HepG2 (cell line): Measurements from ENCODE around the gene OR4D9. TPM values are rescaled to one million over a fixed set of nuclear protein-coding genes. Genes with fewer than 3 reads are reported as not detected.
A peak's percentile ranks its signal among the peaks of the same experiment; 100 is the strongest.

Source experiments
- ATAC-seq: fragments of 200-7000 bp; cut with Tn5 transposase; 3 replicates; pipeline ENCODE4 v1.9.1; 2020; ENCODE audit warnings: mild to moderate bottlenecking, moderate library complexity
- BruUV-seq: library from RNA; stranded (reverse); fragments of 400-500 nt; replicated peaks from 2 replicates; lab custom pipeline; 2021; lab: Mats Ljungman, UMichigan
- CTCF ChIA-PET: fragments of 300-600 bp; formaldehyde crosslinking; extraction: SDS; loops from one replicate; lab custom pipeline; 2021; ENCODE audit warnings: low total read pairs, inconsistent platforms, low intra/inter-chr PET ratio; lab: Yijun Ruan, JAX
- POLR2A ChIA-PET: fragments of 350-600 bp; sonication (Branson Sonifier 250); formaldehyde crosslinking; loops from one replicate; lab custom pipeline; 2020; ENCODE audit warnings: antibody characterized with exemption, inconsistent platforms; lab: Yijun Ruan, JAX
- DNase-seq: peaks from one replicate; pipeline ENCODE4 v3.0.0-alpha.2; 2015; ENCODE audit warnings: low spot score
- FAIRE-seq: peaks from 3 replicates; lab custom pipeline; 2011; peaks lifted over from hg19 to GRCh38; lab: Jason Lieb, UNC
- H2AFZ ChIP-seq: one replicate; pipeline ENCODE4 v1.6.1; 2011; ENCODE audit warnings: low read length, inconsistent platforms
- H3K27ac ChIP-seq: fragments of 300-600 bp; 3 replicates; pipeline ENCODE4 v1.8.0; 2011; ENCODE audit warnings: mixed run types, mild to moderate bottlenecking, mixed read lengths, low read length, inconsistent platforms; ENCODE audit not compliant: insufficient read depth; ENCODE audit errors: extremely low read length
- H3K27me3 ChIP-seq, 2 experiments: fragments of 200-600 bp in 1 of 2; 2 replicates in 1 of 2; 3 replicates in 1 of 2; pipeline versions ENCODE4 v1.6.0 to v1.8.0; 2011; ENCODE audit warnings: low read length in 2 of 2, mild to moderate bottlenecking in 2 of 2, moderate library complexity in 2 of 2, inconsistent platforms in 1 of 2; ENCODE audit not compliant: insufficient read depth in 2 of 2, control insufficient read depth in 1 of 2
- H3K36me3 ChIP-seq, 2 experiments: fragments of 200-600 bp in 1 of 2; replicated peaks in 1 of 2; 2 replicates in 1 of 2; 3 replicates in 1 of 2; pipeline versions ENCODE4 v1.5.1 to v1.8.0; 2011; ENCODE audit warnings: low read length in 2 of 2, inconsistent platforms in 1 of 2; ENCODE audit not compliant: insufficient read depth in 2 of 2, control insufficient read depth in 1 of 2
- H3K4me1 ChIP-seq: 2 replicates; pipeline ENCODE4 v1.5.1; 2012; ENCODE audit warnings: low read length, inconsistent platforms; ENCODE audit not compliant: insufficient read depth
- H3K4me2 ChIP-seq: 2 replicates; pipeline ENCODE4 v1.6.0; 2011; ENCODE audit warnings: low read depth, low read length, inconsistent platforms
- H3K4me3 ChIP-seq, 3 experiments: fragments of 200-600 bp in 1 of 3; sonication (generic), shearing (Covaris generic) in 1 of 3; replicated peaks in 1 of 3; 2 replicates each; pipeline ENCODE4 v1.5.1; 2011 to 2016; ENCODE audit warnings: low read length in 3 of 3, inconsistent platforms in 2 of 3, low read depth in 2 of 3, mild to moderate bottlenecking in 2 of 3, control low read depth in 1 of 3, mixed read lengths in 1 of 3; ENCODE audit not compliant: insufficient read depth in 1 of 3
- H3K79me2 ChIP-seq: one replicate; pipeline ENCODE4 v1.6.1; 2011; ENCODE audit warnings: low read length, inconsistent platforms; ENCODE audit not compliant: insufficient read depth
- H3K9ac ChIP-seq: 2 replicates; pipeline ENCODE4 v1.6.0; 2011; ENCODE audit warnings: mild to moderate bottlenecking, low read depth, low read length, inconsistent platforms; ENCODE audit not compliant: insufficient read depth
- H3K9me3 ChIP-seq: 2 replicates; pipeline ENCODE4 v1.5.1; 2012; ENCODE audit warnings: mild to moderate bottlenecking, low read length
- H4K20me1 ChIP-seq: 2 replicates; pipeline ENCODE4 v1.6.0; 2011; ENCODE audit warnings: inconsistent platforms, mild to moderate bottlenecking, low read length, moderate library complexity; ENCODE audit not compliant: insufficient read depth
- FOXP1 ChIP-seq, 2 experiments: fragments of 450-650 bp in 1 of 2; IDR thresholded peaks; 2 replicates each; pipeline ENCODE4 v1.6.1; 2017 to 2018; ENCODE audit warnings: antibody characterized with exemption in 1 of 2
- NPAS2 ChIP-seq: sonication (generic); formaldehyde crosslinking; IDR thresholded peaks from 2 replicates; pipeline ENCODE4 v1.8.0; 2022; ENCODE audit warnings: mild to moderate bottlenecking, missing genetic modification reagents, borderline replicate concordance
- PTBP1 ChIP-seq: fragments of 200-400 bp; formaldehyde crosslinking; IDR thresholded peaks from 2 replicates; pipeline ENCODE4 v1.6.1; 2018; ENCODE audit warnings: low read length, low read depth; ENCODE audit not compliant: poor library complexity, severe bottlenecking
- ZBTB38 ChIP-seq: sonication (generic); formaldehyde crosslinking; IDR thresholded peaks from 2 replicates; pipeline ENCODE4 v1.5.1; 2020; ENCODE audit warnings: mild to moderate bottlenecking, missing genetic modification reagents
- ZKSCAN1 ChIP-seq: fragments of 150-350 bp; IDR thresholded peaks from 2 replicates; pipeline ENCODE4 v1.6.1; 2014; ENCODE audit warnings: low read length
- ZNF260 ChIP-seq: sonication (generic); formaldehyde crosslinking; IDR thresholded peaks from 2 replicates; pipeline ENCODE4 v1.4.0; 2020; ENCODE audit warnings: missing genetic modification reagents, low read depth, mild to moderate bottlenecking, borderline replicate concordance
- WGBS: methylation state at CpG from one replicate; pipeline ENCODE4 v1.1.6; 2017; ENCODE audit warnings: low lambda C conversion rate; 5-methylcytosine and 5-hydroxymethylcytosine counted together
- in situ Hi-C: cut with HindIII; loops from 2 replicates; pipeline ENCODE4 v1.10.0; 2017; ENCODE audit warnings: low pct_unique_long_range_greater_than_20kb; ENCODE audit not compliant: extremely low pct_ligation_motif_present
- intact Hi-C: fragments of 100-400 bp; cut with micrococcal nuclease; formaldehyde crosslinking; loops from one replicate; pipeline ENCODE4 v1.10.0; 2022; ENCODE audit not compliant: unreplicated experiment
- polyA plus RNA-seq, 8 experiments: library from polyadenylated mRNA; depleted of rRNA in 3 of 8; stranded (reverse) in 7 of 8; unstranded in 1 of 8; fragments of >200 nt; fragmentation: Illumina TruSeq in 4 of 8; extraction: Trizol in 4 of 8; gene quantifications; 2 replicates each; pipeline versions ENCODE4 v1.2.1 to v1.2.3, GENCODE V29; 2011 to 2016; ENCODE audit warnings: low read depth in 4 of 8, missing spikeins in 1 of 8, mixed read lengths in 1 of 8; ENCODE audit not compliant: insufficient read depth in 1 of 8
- total RNA-seq, 5 experiments: library from RNA; depleted of rRNA; stranded (reverse); fragments of >200 nt; fragmentation: Illumina TruSeq; extraction: Trizol; gene quantifications; 2 replicates each; pipeline ENCODE4 v1.2.3, GENCODE V29; 2016; ENCODE audit warnings: low read depth in 1 of 5
- TF ChIP-seq, protein P1 (sequence below): sonication (generic); formaldehyde crosslinking; IDR thresholded peaks from 2 replicates; pipeline ENCODE4 v1.4.0; 2020; ENCODE audit warnings: missing genetic modification reagents

The OR4D9 gene
- total and polyA plus RNA-seq, 2 of the 13 experiments (the other 11 are each of a cell fraction or from before 2014, with no cell fraction given) = not detected

DNA sequence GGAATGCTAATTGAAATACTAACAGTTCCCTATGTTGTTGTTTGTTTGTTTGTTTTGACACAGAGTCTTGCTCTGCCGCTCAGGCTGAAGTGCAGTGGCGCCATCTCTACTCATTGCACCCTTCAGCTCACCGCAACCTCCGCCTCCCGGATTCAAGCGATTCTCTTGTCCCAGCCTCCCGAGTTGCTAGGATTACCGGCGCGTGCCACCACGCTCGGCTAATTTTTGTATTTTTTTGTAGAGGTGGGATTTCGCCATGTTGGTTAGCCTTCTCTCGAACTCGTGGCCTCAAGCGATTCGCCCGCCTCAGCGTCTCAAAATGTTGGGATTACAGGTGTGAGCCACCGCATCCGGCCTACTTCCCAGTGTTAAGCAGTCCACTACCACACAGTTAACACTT lies 42.0 kb downstream of the OR4D9 start:
- ChIA-PET POLR2A (no interaction called here), CTCF (no interaction called here)
- intact Hi-C loops (loop anchor here (5.0 kb wide), 2 partner anchors 129 to 249 kb away; no protein-coding TSS in a partner anchor), in situ Hi-C loops (no loop called here)
- BruUV-seq = no TSS peak
- Histone ChIP-seq H3K9me3 (no peaks in the 10 kb centered on the region), H2AFZ (no peak overlapping the region), H3K79me2 (no peaks in the 10 kb centered on the region), H3K4me3 (0 out of 6 replicates have a peak overlapping the region, but pooled peaks of 1 of the 3 experiments have one; percentile 26), H3K9ac (no peak overlapping the region), H4K20me1 (no peaks in the 10 kb centered on the region), H3K27me3 (no peaks in the 10 kb centered on the region; a peak in 1 of 5 replicates), H3K36me3 (no peaks in the 10 kb centered on the region), H3K4me1 (peaks cover 36% of the 10 kb centered on the region), H3K4me2 (peak overlapping the region; percentile 84), H3K27ac (no peak overlapping the region)
- TF ChIP-seq ZKSCAN1 (no peak), FOXP1 (IDR thresholded peaks at IDR 0.05) (no peak), FOXP1 (CRISPR knock-in tag; IDR thresholded peaks at IDR 0.05) (no peak), NPAS2 (CRISPR knock-in tag) (no peak), PTBP1 (no peak), ZBTB38 (CRISPR knock-in tag) (peak; percentile 61; the same call in 1 of the 2 replicates), ZNF260 (CRISPR knock-in tag) (no peak)
- TF ChIP-seq, protein P1, sequence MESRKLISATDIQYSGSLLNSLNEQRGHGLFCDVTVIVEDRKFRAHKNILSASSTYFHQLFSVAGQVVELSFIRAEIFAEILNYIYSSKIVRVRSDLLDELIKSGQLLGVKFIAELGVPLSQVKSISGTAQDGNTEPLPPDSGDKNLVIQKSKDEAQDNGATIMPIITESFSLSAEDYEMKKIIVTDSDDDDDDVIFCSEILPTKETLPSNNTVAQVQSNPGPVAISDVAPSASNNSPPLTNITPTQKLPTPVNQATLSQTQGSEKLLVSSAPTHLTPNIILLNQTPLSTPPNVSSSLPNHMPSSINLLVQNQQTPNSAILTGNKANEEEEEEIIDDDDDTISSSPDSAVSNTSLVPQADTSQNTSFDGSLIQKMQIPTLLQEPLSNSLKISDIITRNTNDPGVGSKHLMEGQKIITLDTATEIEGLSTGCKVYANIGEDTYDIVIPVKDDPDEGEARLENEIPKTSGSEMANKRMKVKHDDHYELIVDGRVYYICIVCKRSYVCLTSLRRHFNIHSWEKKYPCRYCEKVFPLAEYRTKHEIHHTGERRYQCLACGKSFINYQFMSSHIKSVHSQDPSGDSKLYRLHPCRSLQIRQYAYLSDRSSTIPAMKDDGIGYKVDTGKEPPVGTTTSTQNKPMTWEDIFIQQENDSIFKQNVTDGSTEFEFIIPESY = peak; percentile 61
- ATAC-seq (no peak), FAIRE-seq (no peak), DNase-seq (no peak)
- 88% methylated on average over 21 of the region's 21 CpGs for WGBS
